ENCODE results near the gene KRT76. TPM values are rescaled to one million over a fixed set of nuclear protein-coding genes. Genes with fewer than 3 reads are reported as not detected.

The KRT76 gene
- total RNA-seq, 1 donor from 2014 or later = not detected

GRCh38 chr12:52792185-52793029 is 15.3 kb upstream of the KRT76 start:
- Histone ChIP-seq H3K4me3 (ENCODE audit: low read depth, low read length) (no peak overlapping the region), H3K27me3 (ENCODE audit: control insufficient read depth, insufficient read depth, low read length) (peaks cover 10% of the 10 kb centered on the region), H3K36me3 (ENCODE audit: control insufficient read depth, insufficient read depth, low read length) (no peaks in the 10 kb centered on the region)
- TF ChIP-seq CTCF (IDR thresholded peaks at IDR 0.05; ENCODE audit: insufficient read depth, low read length, poor library complexity, severe bottlenecking) = no peak
- no peak for DNase-seq (ENCODE audit: low read depth)

DNA sequence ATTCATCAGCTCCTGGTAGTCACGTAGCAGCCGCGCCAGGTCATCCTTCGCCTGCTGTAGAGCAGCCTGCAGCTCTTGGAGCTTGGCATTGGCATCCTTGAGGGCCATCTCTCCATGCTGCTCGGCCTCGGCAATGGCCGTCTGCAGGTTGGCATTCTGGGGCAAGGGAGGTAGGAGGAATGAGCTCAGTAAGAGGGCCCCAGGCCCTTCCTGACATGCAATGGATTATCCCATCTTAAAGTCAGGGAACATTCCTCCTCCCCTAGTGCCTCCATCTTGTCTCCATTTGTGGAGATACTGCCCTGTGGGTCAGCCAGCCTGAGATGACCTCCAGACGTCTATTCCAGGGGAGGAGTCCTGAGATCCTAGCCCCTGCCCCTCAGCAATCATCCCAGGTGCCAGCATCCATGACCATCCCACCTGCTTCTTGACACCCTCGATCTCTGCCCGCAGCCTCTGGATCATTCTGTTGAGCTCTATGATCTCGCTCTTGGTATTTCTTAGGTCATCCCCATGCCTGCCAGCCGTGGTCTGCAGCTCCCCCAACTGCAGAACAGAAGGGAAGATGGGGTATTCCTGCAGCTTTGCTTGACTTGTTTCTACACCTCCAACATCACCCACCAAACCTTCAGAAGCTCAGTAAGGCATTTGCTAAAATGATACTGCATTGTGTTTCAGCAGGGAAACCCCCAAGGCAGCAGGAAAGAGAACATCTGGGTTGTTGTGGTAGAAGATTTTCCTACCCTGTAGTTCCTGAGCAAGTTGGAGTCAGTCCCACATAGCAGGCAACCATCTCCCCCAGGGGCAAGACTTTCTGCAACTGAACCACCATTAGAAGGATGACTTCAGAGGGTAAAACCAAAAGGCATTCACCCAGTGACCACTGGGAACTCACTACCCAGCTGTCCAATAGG is 14.4 kb upstream of the KRT76 start:
- H3K36me3 ChIP-seq (ENCODE audit: control insufficient read depth, insufficient read depth, low read length) = no peaks in the 10 kb centered on the region
- peaks cover 10% of the 10 kb centered on the region for H3K27me3 ChIP-seq (ENCODE audit: control insufficient read depth, insufficient read depth, low read length)
- no peak for TF ChIP-seq CTCF (IDR thresholded peaks at IDR 0.05; ENCODE audit: insufficient read depth, low read length, poor library complexity, severe bottlenecking)
- no peak overlapping the region for H3K4me3 ChIP-seq (ENCODE audit: low read depth, low read length)
- no peak for DNase-seq (ENCODE audit: low read depth)

DNA sequence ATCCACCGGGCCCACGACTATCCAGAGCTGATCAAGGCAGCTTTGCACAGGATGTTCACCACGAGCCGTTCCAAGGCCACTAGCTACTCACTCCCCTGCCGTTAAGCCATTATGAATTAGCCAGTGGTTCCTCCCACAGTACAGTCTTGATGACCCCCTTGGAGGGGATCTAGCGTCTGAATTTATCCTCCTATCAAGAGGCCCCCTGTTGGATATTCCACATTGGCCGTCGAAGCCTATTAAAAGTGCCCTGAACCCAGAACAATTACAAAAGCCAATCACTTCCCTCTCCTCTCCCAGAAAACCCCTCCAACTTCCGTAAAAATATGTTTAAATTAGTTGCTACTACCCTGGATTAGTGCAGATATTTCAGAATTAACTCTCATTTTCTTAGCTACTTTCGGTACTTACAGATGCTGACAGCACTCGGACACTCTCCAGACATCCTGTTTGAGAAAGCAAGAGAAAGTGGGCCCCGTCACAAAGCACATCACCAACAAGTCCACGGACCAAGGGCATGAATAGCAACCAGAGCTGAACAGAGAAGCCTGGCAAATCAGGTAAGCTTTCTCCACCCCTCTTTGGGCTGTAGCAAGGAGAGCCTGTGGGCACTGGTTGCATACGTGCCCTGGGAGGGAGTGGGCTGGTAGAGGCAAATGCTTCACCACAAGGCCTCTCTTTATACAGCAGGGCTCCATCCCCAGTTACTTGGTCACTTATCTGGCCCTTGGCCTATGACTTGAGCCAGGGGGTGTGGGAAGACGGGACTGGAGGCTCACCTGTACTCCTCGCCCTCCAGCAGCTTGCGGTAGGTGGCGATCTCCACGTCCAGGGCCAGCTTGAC is 13.5 kb upstream of the KRT76 start:
- peaks cover 10% of the 10 kb centered on the region for H3K27me3 ChIP-seq (ENCODE audit: control insufficient read depth, insufficient read depth, low read length)
- peak overlapping the region; percentile 17 for H3K4me3 ChIP-seq (ENCODE audit: low read depth, low read length)
- TF ChIP-seq CTCF (IDR thresholded peaks at IDR 0.05; ENCODE audit: insufficient read depth, low read length, poor library complexity, severe bottlenecking) = no peak
- DNase-seq (ENCODE audit: low read depth) = no peak
- H3K36me3 ChIP-seq (ENCODE audit: control insufficient read depth, insufficient read depth, low read length) = no peaks in the 10 kb centered on the region

DNA sequence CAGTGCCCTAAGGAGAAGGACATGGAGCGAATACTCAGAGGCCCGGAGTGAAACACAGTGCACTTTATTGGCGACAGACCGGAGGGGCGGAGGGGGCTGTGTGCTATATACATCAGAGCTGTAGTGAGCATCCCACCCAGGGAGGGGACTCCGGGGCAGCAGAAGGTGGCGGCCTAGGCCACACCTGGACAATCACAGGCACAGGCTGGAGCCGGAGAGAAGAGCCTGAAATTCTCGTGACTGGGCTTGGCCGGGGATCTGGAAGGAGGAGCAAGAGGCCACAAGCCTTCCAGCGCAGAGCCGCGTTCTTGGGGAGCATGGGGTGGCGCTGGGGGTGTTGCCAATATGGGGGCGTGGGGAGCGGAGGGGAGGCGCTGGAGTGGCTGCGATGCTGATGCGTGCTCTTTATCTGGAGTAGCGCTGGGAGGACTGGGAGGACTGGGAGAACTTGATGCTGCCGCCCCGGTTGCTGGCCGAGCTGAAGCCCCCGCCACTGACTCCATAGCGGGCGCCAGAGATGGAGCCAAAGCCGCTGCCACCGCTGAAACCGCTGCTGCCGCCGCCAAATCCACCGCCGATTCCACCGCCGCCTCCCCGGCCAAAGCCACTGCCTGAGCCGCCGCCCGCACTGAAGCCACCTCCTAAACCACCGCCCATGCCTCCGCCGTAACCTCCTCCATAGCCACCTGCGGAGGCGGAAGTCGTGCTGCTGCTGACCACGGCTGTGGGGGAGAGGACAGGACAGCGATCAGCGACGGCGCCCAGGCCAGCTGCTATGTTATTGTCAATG is 12.7 kb upstream of the KRT76 start:
- TF ChIP-seq CTCF (IDR thresholded peaks at IDR 0.05; ENCODE audit: insufficient read depth, low read length, poor library complexity, severe bottlenecking) = no peak
- H3K4me3 ChIP-seq (ENCODE audit: low read depth, low read length) = peak overlapping the region; percentile 17
- H3K36me3 ChIP-seq (ENCODE audit: control insufficient read depth, insufficient read depth, low read length) = no peaks in the 10 kb centered on the region
- H3K27me3 ChIP-seq (ENCODE audit: control insufficient read depth, insufficient read depth, low read length) = peaks cover 10% of the 10 kb centered on the region
- DNase-seq (ENCODE audit: low read depth) = no peak

Data from kidney epithelial cell (primary cell).